Pulmonary artery endothelial cell (primary cell): Measurements from ENCODE around the gene NCKIPSD. TPM values are rescaled to one million over a fixed set of nuclear protein-coding genes. Genes with fewer than 3 reads are reported as not detected.

Experiments
- DNase-seq: peaks from one replicate; pipeline ENCODE4 v3.0.0-alpha.2; 2011; ENCODE audit warnings: low read depth, low spot score
- total RNA-seq: library from RNA; depleted of rRNA; stranded (reverse); fragments of >200 nt; gene quantifications from 2 replicates; pipeline ENCODE4 v1.2.3, GENCODE V29; 2014

The NCKIPSD gene
- total RNA-seq, 1 donor from 2014 or later = 6.9 TPM

- no peak for DNase-seq
Measured at GRCh38 chr3:48679411-48680391, 6.0 kb downstream of the NCKIPSD start.

GRCh38 chr3:48678566-48679380 is 6.9 kb downstream of the NCKIPSD start:
- no peak for DNase-seq

GRCh38 chr3:48678056-48678455 is 7.7 kb downstream of the NCKIPSD start:
- DNase-seq = no peak

DNA sequence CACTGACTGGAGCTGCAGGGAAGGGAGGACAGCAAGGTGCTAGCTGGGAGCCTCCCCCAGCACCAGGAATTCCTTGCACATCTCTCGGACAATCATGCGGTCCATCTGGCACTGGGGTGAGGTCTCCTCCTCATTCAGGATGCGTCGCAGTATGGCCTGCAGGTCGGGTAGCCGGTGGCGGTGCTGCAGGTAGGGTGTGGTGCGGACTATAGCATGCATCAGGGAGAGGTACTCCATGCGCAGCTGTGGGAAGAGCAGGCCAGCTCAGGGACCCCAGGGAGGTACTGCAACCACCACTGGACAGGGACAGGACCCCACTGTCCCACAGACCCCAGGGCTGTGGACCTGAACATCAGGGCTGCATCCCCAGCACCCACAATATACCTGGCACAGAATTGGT is 11.2 kb downstream of the NCKIPSD start:
- no peak for DNase-seq

GRCh38 chr3:48672522-48672921 is 13.2 kb downstream of the NCKIPSD start:
- no peak for DNase-seq

GRCh38 chr3:48664929-48665328 is 20.8 kb downstream of the NCKIPSD start:
- DNase-seq = no peak

- no peak for DNase-seq
Measured at GRCh38 chr3:48664313-48664644, 21.4 kb downstream of the NCKIPSD start.

- DNase-seq = peak; percentile 84
Measured at GRCh38 chr3:48663489-48664312, 22.0 kb downstream of the NCKIPSD start.

- DNase-seq = peak; percentile 47
Measured at GRCh38 chr3:48662753-48663488, 22.8 kb downstream of the NCKIPSD start, which contains the start of gene CELSR3. Gene CELSR3, minus strand, starts transcription at chr3:48662886. Its CDS starts 252 bp downstream, at chr3:48662634.

DNA sequence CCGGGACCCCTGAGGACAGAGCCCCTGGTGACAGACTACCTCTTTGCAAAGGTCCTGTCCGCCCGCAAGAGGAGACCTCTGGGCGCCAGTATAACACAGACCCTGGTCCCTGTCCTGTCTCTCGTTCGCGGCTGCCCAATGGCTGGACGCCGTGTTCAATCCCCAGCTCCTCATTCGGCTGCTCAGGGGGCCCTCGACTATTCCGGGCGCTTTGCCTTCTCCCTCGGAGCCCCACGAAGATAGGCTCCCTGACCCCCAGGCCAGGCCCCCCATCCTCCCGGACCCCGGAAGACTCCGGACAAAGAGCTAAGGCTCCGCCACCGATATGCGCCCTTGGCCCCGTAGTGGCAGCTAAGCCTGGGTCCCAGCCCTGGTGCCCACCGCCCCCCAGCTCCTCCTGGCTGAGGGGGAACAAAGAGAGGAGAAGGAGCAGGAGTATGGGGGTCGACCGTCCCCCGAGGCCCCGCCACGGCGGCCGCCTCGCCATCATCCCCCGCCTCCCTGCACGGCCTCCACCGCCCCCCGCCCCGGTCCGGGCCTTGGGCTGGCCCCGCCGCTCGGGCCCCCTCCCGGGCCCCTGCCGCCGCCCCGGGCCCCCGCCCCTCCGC is 23.5 kb downstream of the NCKIPSD start:
- DNase-seq = no peak

DNA sequence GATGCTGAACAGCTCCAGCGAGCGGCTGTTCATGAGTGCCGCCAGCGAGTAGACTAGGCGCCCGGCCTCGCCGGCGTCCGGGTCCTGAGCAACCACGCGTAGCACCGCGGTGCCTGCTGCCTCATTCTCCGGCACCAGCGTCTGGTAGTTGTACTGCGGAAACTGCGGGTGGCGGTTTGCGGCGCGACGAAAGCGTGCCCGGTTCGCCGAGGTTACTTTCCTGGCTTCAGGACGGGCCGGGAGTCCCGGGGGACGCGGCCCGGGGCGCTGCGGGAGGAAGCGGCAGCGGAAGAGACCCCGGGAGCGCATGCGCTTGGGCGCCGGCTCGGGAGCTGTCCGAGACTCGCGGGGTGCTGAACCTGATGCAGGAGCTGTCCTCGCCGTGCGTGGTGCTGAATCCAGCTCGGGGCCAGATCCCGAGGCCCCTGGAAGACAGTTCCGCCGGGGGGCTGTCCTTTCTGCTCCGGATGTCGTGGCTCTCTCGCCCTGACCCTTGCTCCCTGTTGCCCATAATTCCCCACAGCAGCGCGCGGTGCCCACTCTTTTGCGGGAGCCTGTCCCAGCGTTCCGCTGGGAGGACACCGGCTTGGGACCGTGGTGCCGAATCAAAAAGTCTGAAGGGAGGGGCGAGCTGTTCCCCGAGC is 24.1 kb downstream of the NCKIPSD start:
- no peak for DNase-seq

- no peak for DNase-seq
Measured at GRCh38 chr3:48660800-48661400, 24.8 kb downstream of the NCKIPSD start.

- no peak for DNase-seq
Measured at GRCh38 chr3:48656841-48657281, 28.9 kb downstream of the NCKIPSD start.

- DNase-seq = peak; percentile 24
Measured at GRCh38 chr3:48656061-48656840, 29.5 kb downstream of the NCKIPSD start.

DNA sequence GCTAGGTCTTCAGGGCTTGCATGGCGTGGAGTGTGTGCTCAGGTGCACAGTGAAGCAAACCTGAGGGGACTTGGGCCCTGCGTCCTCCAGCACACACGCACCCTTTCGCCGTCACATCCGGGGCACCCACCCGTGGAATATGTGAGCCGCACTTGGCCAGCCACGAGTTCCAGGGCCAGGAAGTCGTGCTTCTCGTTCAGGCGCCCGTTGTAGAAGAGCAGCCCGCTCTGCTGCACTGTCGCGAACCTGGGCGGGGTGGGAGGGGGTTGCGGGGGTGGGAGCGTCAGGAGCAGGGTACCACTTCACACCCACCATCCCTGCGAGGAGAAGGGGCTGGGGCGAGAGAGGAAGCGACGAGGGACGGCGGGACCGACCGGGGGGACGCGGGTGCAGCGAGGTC is 30.1 kb downstream of the NCKIPSD start:
- DNase-seq = no peak

DNA sequence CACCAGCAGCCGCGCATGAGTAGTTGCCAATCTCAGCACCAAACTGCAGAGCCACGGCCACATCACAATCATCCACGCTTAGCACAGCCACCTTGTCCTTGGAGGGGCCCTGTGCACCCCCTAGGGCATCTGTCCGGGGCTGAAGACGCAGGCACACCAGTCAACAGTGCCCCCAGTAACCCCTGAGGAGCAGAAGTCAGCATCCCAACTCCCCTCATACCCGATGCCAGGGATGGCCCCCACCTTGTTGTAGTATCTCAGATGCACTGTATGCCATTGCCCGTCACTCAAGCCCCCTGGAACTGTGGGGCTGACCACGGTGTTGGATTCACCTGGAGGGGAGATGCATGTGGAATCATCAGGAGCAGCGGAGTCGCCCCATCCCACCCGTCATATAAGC is 30.7 kb downstream of the NCKIPSD start:
- no peak for DNase-seq

- DNase-seq = no peak
Measured at GRCh38 chr3:48652923-48653715, 32.6 kb downstream of the NCKIPSD start.

GRCh38 chr3:48651771-48652170 is 33.9 kb downstream of the NCKIPSD start:
- DNase-seq = no peak
